NB4 (cell line): ENCODE measurements around the gene TNFRSF17.
A peak's percentile ranks its signal among the peaks of the same experiment; 100 is the strongest.
"Not testable (repeated sequence)": the region's sequence is repeated elsewhere in the genome, so short reads cannot be mapped to it uniquely, and the experiment has no call there.

Experiments used
- DNase-seq: peaks from one replicate; pipeline ENCODE4 v3.0.0; 2010; ENCODE audit warnings: low read depth
- H3K4me3 ChIP-seq: one replicate; pipeline ENCODE4 v1.5.1; 2011; ENCODE audit warnings: mild to moderate bottlenecking, low read depth, low read length, moderate library complexity
- MYC ChIP-seq: IDR thresholded peaks from 2 replicates; pipeline ENCODE4 v1.6.1; 2011; ENCODE audit warnings: low read depth, low read length
- POLR2A ChIP-seq: IDR thresholded peaks from 2 replicates; pipeline ENCODE4 v1.6.1; 2011; ENCODE audit warnings: mild to moderate bottlenecking; ENCODE audit not compliant: insufficient read length; ENCODE audit errors: extremely low read depth
- TF ChIP-seq, protein P1 (sequence below): IDR thresholded peaks from one replicate; pipeline ENCODE4 v1.5.1; 2012; ENCODE audit warnings: low read depth, low read length
- TF ChIP-seq, protein P2 (sequence below): IDR thresholded peaks from 2 replicates; pipeline ENCODE4 v1.6.1; 2011; ENCODE audit warnings: low read depth, low read length

TNFRSF17 gene

DNA sequence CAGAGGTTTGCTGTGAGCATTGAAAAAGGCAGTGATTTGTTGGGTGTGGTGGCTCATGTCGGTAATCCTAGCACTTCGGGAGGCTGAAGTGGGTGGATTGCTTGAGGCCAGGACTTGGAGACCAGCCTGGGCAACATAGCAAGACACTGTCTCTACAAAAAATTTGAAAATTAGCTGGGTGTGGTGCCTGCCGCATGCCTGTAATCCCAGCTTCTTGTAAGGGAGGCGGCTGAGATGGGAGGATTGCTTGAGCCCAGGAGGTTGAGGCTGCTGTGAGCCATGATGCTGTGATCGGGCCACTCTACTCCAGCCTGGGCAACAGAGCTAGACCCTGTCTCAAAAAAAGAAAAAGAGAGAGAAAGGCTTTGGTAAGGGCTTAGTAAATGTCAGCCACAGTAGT lies 16.2 kb upstream of the TNFRSF17 start:
- no peak overlapping the region for H3K4me3 ChIP-seq
- TF ChIP-seq, protein P1, sequence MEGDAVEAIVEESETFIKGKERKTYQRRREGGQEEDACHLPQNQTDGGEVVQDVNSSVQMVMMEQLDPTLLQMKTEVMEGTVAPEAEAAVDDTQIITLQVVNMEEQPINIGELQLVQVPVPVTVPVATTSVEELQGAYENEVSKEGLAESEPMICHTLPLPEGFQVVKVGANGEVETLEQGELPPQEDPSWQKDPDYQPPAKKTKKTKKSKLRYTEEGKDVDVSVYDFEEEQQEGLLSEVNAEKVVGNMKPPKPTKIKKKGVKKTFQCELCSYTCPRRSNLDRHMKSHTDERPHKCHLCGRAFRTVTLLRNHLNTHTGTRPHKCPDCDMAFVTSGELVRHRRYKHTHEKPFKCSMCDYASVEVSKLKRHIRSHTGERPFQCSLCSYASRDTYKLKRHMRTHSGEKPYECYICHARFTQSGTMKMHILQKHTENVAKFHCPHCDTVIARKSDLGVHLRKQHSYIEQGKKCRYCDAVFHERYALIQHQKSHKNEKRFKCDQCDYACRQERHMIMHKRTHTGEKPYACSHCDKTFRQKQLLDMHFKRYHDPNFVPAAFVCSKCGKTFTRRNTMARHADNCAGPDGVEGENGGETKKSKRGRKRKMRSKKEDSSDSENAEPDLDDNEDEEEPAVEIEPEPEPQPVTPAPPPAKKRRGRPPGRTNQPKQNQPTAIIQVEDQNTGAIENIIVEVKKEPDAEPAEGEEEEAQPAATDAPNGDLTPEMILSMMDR: no peak
- TF ChIP-seq, protein P2, sequence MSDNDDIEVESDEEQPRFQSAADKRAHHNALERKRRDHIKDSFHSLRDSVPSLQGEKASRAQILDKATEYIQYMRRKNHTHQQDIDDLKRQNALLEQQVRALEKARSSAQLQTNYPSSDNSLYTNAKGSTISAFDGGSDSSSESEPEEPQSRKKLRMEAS: no peak
- TF ChIP-seq MYC: no peak
- TF ChIP-seq POLR2A: no peak
- DNase-seq: no peak

DNA sequence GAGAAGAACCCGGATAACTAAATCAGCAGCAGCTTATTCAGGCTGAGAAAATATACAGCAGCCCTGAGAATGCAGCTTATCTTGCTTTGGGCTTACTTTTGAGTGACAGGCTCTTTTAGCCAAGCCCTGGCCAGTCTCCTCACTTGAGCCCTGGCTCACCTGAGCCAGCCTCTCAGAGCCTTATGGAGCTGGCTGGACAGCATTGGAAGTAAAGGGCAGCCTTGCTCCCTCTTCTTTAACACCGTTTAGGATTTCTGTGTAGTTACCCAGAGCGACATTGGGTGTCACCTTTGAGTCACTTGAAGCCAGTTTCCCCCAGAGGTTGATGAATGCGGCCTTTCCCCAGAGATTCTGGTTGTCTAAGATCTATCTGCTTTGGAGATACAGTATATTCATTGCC lies 15.5 kb upstream of the TNFRSF17 start:
- DNase-seq: peak; percentile 67
- H3K4me3 ChIP-seq: no peak overlapping the region
- TF ChIP-seq MYC (no peak), POLR2A (no peak)
- TF ChIP-seq, protein P2: no peak
- TF ChIP-seq, protein P1: peak; percentile 54

- no peak overlapping the region for H3K4me3 ChIP-seq
- TF ChIP-seq, protein P1: no peak
- TF ChIP-seq MYC: no peak
- TF ChIP-seq POLR2A: no peak
- TF ChIP-seq, protein P2: no peak
- no peak for DNase-seq
These were observed 14.6 kb upstream of the TNFRSF17 start for GRCh38 chr16:11950388-11950787.

GRCh38 chr16:11953576-11953975 lies 11.4 kb upstream of the TNFRSF17 start:
- not testable (repeated sequence) for H3K4me3 ChIP-seq, DNase-seq

DNA sequence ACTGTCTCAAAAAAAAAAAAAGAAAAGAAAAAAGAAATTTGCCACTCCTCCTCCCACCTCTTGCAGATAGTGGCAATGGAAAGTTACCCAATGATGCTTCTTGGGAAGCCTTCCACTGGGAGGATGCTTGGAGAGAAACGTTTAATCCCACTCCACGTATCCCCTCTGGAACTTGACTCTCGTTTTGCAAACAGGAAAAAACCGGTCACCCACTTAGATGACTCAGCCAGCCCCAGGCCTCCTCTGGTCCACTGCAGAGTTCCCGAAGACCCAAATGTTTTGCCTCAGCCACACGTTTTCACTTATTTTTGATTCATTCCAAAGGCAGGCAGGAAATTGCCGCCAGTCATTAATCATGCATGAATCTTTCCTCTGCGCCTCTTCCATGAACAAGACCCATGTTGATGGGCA lies 9.3 kb upstream of the TNFRSF17 start:
- no peak for DNase-seq
- TF ChIP-seq, protein P1: no peak
- TF ChIP-seq MYC: no peak
- TF ChIP-seq POLR2A: no peak
- TF ChIP-seq, protein P2: no peak
- H3K4me3 ChIP-seq: no peak overlapping the region

GRCh38 chr16:11956558-11956957 lies 8.5 kb upstream of the TNFRSF17 start:
- no peak for DNase-seq
- TF ChIP-seq, protein P1: no peak
- no peak for TF ChIP-seq POLR2A
- TF ChIP-seq, protein P2: no peak
- TF ChIP-seq MYC: no peak
- H3K4me3 ChIP-seq: no peak overlapping the region
